Endodermal cell (in vitro differentiated cells): ENCODE results near the gene PIM3. TPM values are rescaled to one million over a fixed set of nuclear protein-coding genes. Genes with fewer than 3 reads are reported as not detected.

Experiments
- DNase-seq: peaks from one replicate; pipeline ENCODE4 v3.0.0-alpha.2; 2017
- H3K27ac ChIP-seq: 2 replicates; pipeline ENCODE4 v1.5.1; 2013; ENCODE audit warnings: mild to moderate bottlenecking, low read depth, low read length, moderate library complexity
- H3K27me3 ChIP-seq: 2 replicates; pipeline ENCODE4 v1.6.1; 2013; ENCODE audit warnings: mild to moderate bottlenecking, low read length, moderate library complexity; ENCODE audit not compliant: insufficient read depth, control insufficient read depth, poor library complexity, severe bottlenecking
- H3K36me3 ChIP-seq: 2 replicates; pipeline ENCODE4 v1.7.0; 2013; ENCODE audit warnings: mild to moderate bottlenecking, low read length, moderate library complexity; ENCODE audit not compliant: control insufficient read depth, insufficient read depth
- H3K4me1 ChIP-seq: one replicate; pipeline ENCODE4 v1.7.0; 2013; ENCODE audit warnings: low read length; ENCODE audit not compliant: control insufficient read depth, insufficient read depth
- H3K4me3 ChIP-seq: 2 replicates; pipeline ENCODE4 v1.5.1; 2013; ENCODE audit warnings: mild to moderate bottlenecking, low read length, moderate library complexity
- H3K9ac ChIP-seq: 2 replicates; pipeline ENCODE4 v1.6.1; 2013; ENCODE audit warnings: mild to moderate bottlenecking, low read length, moderate library complexity; ENCODE audit not compliant: poor library complexity, severe bottlenecking; ENCODE audit errors: extremely low read depth
- H3K9me3 ChIP-seq: 2 replicates; pipeline ENCODE4 v1.6.1; 2013; ENCODE audit warnings: mild to moderate bottlenecking, low read length, moderate library complexity; ENCODE audit not compliant: control insufficient read depth
- H3K27ac Mint-ChIP-seq: 2 replicates; pipeline ENCODE4 v1.8.0; 2020; ENCODE audit warnings: mixed read lengths
- H3K27me3 Mint-ChIP-seq: 2 replicates; pipeline ENCODE4 v1.8.0; 2021; ENCODE audit warnings: mild to moderate bottlenecking, mixed read lengths; ENCODE audit not compliant: insufficient read depth
- H3K36me3 Mint-ChIP-seq: 2 replicates; pipeline ENCODE4 v1.8.0; 2020; ENCODE audit warnings: low read depth, mixed read lengths
- H3K4me1 Mint-ChIP-seq: 2 replicates; pipeline ENCODE4 v1.8.0; 2020; ENCODE audit warnings: mixed read lengths
- H3K4me3 Mint-ChIP-seq: 2 replicates; pipeline ENCODE4 v1.8.0; 2020; ENCODE audit warnings: mild to moderate bottlenecking, moderate library complexity, mixed read lengths
- H3K9me3 Mint-ChIP-seq: 2 replicates; pipeline ENCODE4 v1.8.0; 2020; ENCODE audit warnings: mild to moderate bottlenecking, mixed read lengths
- WGBS, 2 experiments: methylation state at CpG; one replicate each; pipeline versions ENCODE4 v1.1.5 to v1.1.7; 2013; ENCODE audit warnings: missing lambda C conversion rate in 2 of 2, mixed read lengths in 1 of 2; ENCODE audit not compliant: insufficient coverage in 1 of 2, insufficient read length in 1 of 2; 5-methylcytosine and 5-hydroxymethylcytosine counted together
- total RNA-seq, 2 donors: library from RNA; stranded (reverse); fragmentation: NEBNext Ultra II Directional in 1 of 2; extraction: Animal tissue kit (Norgen Biotek cat#: 25700) in 1 of 2; gene quantifications; 2 replicates in 1 of 2; 3 replicates in 1 of 2; pipeline ENCODE4 v1.2.1, GENCODE V29; 2021
- TF ChIP-seq, protein P1 (sequence below): fragments of 200-600 bp; sonication (generic); conservative IDR thresholded peaks from 2 replicates; pipeline ENCODE4 v1.5.0; 2021; ENCODE audit warnings: antibody characterized with exemption, mild to moderate bottlenecking

Gene PIM3
- total RNA-seq, 2 donors from 2014 or later: 31.5 to 36.6 TPM

DNA sequence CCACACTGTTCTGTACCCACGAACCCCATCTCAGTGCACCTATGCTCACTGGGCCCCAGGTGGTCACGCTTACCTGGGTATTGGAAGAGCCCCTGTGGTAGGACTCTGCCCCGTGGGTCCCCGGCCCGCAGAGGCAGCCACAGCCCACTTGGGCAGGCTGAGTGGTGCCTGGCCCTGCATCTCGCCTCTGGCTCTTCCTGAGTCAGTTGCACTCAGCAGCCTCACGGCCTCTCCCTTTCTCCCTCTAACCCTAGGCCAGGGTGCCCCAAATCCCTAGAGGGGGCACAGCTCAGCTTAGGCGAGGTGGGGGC, 32.4 kb upstream of the PIM3 start:
- Mint-ChIP-seq H3K4me3 (no peak overlapping the region), H3K27ac (no peak overlapping the region), H3K9me3 (no peaks in the 10 kb centered on the region), H3K4me1 (no peaks in the 10 kb centered on the region), H3K27me3 (peaks cover 18% of the 10 kb centered on the region), H3K36me3 (peaks cover 28% of the 10 kb centered on the region)
- 90 to 95% methylated on average over 2 to 8 of the region's 8 CpGs for WGBS, 2 experiments
- no peak for DNase-seq
- no peaks in the 10 kb centered on the region for H3K9me3 ChIP-seq
- H3K36me3 ChIP-seq: peaks cover 14% of the 10 kb centered on the region
- H3K27ac ChIP-seq: no peak overlapping the region
- peaks cover 15% of the 10 kb centered on the region for H3K27me3 ChIP-seq
- H3K4me3 ChIP-seq: no peak overlapping the region
- no peaks in the 10 kb centered on the region for H3K4me1 ChIP-seq
- TF ChIP-seq, protein P1, sequence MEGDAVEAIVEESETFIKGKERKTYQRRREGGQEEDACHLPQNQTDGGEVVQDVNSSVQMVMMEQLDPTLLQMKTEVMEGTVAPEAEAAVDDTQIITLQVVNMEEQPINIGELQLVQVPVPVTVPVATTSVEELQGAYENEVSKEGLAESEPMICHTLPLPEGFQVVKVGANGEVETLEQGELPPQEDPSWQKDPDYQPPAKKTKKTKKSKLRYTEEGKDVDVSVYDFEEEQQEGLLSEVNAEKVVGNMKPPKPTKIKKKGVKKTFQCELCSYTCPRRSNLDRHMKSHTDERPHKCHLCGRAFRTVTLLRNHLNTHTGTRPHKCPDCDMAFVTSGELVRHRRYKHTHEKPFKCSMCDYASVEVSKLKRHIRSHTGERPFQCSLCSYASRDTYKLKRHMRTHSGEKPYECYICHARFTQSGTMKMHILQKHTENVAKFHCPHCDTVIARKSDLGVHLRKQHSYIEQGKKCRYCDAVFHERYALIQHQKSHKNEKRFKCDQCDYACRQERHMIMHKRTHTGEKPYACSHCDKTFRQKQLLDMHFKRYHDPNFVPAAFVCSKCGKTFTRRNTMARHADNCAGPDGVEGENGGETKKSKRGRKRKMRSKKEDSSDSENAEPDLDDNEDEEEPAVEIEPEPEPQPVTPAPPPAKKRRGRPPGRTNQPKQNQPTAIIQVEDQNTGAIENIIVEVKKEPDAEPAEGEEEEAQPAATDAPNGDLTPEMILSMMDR: no peak
- no peak overlapping the region for H3K9ac ChIP-seq

DNA sequence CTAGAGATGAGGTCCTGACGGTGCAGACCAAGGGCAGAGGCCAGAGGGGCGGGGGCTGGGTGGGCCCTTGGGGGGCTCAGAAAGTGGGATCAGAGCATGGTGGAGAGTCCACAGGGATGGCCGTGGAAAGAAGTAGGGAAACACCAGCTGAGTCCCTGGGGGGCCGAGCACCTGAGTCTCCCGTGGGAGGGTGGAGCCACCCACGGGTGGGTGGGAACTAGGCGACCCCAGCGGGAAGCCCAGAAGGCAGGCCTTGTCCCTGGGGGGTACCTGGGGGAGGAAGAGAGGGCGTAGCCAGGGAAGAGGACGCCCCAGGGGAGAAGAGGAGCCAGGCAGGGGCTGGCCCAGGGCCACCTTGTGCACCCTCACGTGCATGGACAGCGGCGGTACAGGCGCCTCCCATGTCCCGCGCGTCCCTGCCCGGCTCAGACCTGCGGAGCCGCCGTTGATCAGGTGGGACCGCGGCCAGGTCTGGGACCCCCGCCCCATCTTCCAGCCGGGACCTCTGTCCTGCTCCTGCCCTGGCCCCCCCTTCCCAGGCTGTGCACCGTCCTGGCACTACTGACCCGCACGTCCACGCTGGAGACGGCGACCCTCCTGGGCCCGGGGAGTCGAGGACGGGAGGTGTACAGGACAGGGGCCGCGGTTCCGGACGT, 31.9 kb upstream of the PIM3 start:
- H3K9ac ChIP-seq: no peak overlapping the region
- peaks cover 23% of the 10 kb centered on the region for H3K36me3 Mint-ChIP-seq
- no peaks in the 10 kb centered on the region for H3K9me3 ChIP-seq
- H3K27me3 ChIP-seq: peaks cover 15% of the 10 kb centered on the region
- TF ChIP-seq, protein P1: no peak
- H3K36me3 ChIP-seq: peaks cover 8% of the 10 kb centered on the region
- 75 to 86% methylated on average over 14 to 38 of the region's 38 CpGs for WGBS, 2 experiments
- H3K4me3 ChIP-seq: no peak overlapping the region
- H3K27ac Mint-ChIP-seq: no peak overlapping the region
- no peaks in the 10 kb centered on the region for H3K4me1 Mint-ChIP-seq
- no peak overlapping the region for H3K4me3 Mint-ChIP-seq
- no peaks in the 10 kb centered on the region for H3K4me1 ChIP-seq
- DNase-seq: no peak
- peaks cover 19% of the 10 kb centered on the region for H3K27me3 Mint-ChIP-seq
- H3K27ac ChIP-seq: no peak overlapping the region
- H3K9me3 Mint-ChIP-seq: no peaks in the 10 kb centered on the region

DNA sequence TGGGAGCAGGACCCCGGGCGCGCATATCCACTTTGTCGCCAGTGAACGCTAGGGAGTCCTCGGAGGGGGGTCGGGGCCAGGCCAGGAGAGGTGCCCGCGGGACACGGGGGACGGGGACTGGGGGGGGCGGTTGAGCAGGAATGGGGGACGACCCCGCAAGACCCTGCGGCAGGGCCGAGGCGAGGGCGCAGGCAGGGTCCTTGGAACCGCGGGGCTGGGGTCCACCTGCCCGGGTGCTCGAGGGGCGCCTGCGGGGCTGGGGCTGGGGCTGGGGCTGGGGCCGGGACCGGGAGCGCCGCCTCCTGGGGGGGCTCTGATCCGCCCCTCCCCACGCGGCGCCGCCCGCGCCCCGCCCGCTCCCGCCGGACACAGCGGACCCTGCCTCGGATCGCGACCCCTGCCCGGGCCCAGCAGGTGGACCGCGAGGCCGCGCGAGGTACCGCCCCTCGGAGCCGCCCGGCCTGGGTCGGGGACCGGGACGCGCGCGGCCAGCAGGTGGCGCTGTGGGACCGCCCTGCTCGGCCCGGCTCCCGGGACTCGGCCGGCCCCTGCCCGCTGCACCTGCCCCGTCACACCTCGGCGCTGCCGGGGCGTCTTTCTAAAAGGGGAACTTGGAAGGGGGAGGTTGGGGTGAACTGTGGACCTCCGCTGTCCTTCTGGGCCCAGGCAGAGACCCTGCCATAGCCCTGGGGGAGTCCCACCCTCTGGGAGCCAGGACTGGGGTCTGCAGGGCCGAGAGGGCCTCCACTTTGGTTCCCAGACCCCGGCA, 31.2 kb upstream of the PIM3 start:
- Histone ChIP-seq H3K4me3 (no peak overlapping the region), H3K27ac (no peak overlapping the region), H3K4me1 (no peaks in the 10 kb centered on the region), H3K36me3 (peaks cover 8% of the 10 kb centered on the region), H3K9me3 (no peaks in the 10 kb centered on the region), H3K9ac (no peak overlapping the region), H3K27me3 (peaks cover 15% of the 10 kb centered on the region)
- TF ChIP-seq, protein P1: peak; percentile 93
- no peak overlapping the region for H3K27ac Mint-ChIP-seq
- no peaks in the 10 kb centered on the region for H3K4me1 Mint-ChIP-seq
- H3K27me3 Mint-ChIP-seq: peaks cover 19% of the 10 kb centered on the region
- H3K4me3 Mint-ChIP-seq: no peak overlapping the region
- no peaks in the 10 kb centered on the region for H3K9me3 Mint-ChIP-seq
- WGBS, 2 experiments: 11 to 20% methylated on average over 4 to 70 of the region's 75 CpGs
- DNase-seq: peak; percentile 90
- H3K36me3 Mint-ChIP-seq: peaks cover 15% of the 10 kb centered on the region
